B cell (primary cell): ENCODE results near the gene TCHH.

Source experiments
- CTCF ChIP-seq: fragments of 200-600 bp; IDR thresholded peaks from one replicate; pipeline ENCODE4 v1.8.0; 2022; ENCODE audit warnings: antibody characterized with exemption, mild to moderate bottlenecking
- EZH2 ChIP-seq: IDR thresholded peaks from 2 replicates; pipeline ENCODE4 v1.6.1; 2012; ENCODE audit warnings: borderline replicate concordance, low read depth, mild to moderate bottlenecking, moderate library complexity, low read length; ENCODE audit not compliant: insufficient read depth, poor library complexity, severe bottlenecking

- TF ChIP-seq CTCF (no peak), EZH2 (no peak)
Measured at GRCh38 chr1:152130186-152130585, 14.9 kb upstream of the TCHH start.
